Erythroblast (primary cell): Measurements from ENCODE around the gene CABP5.

Source experiments
- DNase-seq, 2 experiments: peaks; one replicate each; lab custom pipeline; 2025; lab: John Stamatoyannopoulos, UW
- GATA1 ChIP-seq: IDR thresholded peaks from 2 replicates; pipeline ENCODE4 v1.6.1; 2011; ENCODE audit warnings: low read depth, mild to moderate bottlenecking, control low read depth, low read length, moderate library complexity
- POLR2A ChIP-seq: IDR thresholded peaks from 2 replicates; pipeline ENCODE4 v1.6.1; 2011; ENCODE audit warnings: mild to moderate bottlenecking, low read length

Gene CABP5

DNA sequence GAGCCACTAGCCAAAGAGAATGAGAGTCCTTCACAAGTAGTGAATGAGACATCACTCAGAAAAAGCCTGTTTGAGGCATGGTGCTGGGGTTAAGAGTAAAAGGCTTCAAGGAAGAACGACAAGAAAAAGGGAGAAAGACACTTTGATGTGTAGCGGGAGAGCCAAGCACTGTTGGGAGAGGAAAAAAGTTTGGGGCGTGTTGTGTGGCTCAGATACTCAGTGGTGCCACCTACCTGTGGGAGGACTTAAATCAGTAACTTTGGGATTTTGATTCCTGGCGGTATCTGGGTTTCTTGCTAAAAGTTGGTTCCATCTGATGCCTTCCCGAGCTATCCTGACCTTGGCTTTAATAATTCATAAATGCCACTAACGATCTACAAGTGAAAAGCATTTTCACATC, 37.1 kb downstream of the CABP5 start:
- TF ChIP-seq GATA1 = no peak
- TF ChIP-seq POLR2A = no peak
- DNase-seq = peak; percentile 6 to 39

DNA sequence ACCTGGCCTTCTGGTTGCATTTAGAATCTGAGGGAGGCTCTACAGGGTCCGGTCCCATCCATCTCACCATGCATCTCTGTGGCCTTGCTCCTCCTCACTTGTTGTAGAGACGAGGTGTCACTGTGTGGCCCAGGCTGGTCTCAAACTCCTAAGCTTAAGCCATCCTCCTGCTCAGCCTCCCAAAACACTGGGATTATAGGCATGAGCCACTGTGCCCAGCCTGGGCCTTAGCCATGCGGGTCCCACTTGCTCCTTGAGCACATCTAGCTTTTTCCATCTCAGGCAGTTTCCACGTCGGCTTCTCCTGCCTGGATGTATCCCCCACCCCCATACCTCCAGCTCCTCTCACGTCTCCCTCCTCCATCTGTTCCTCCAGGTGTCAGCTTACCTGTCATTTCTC, 39.6 kb downstream of the CABP5 start:
- TF ChIP-seq GATA1 (no peak), POLR2A (no peak)
- no peak for DNase-seq

DNA sequence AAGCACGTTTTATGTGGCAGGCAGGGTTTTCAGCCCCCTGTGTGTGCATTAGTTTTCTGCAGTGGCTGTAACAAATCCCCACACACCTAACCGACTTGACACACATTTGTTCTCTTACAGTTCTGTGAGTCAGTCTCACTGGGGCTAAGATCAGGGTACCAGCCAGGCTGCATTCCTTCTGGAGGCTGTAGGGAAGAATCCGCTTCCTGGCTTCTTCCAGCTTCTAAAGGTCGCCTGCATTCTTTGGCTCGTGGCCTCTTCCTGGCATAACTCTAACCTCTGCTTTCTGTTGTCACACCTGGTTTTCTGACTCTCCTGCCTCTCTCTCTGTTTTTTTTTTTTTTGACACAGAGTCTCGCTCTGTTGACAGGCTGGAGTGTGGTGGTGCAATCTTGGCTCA, 43.0 kb downstream of the CABP5 start:
- DNase-seq = no peak
- TF ChIP-seq GATA1 = no peak
- TF ChIP-seq POLR2A = no peak

DNA sequence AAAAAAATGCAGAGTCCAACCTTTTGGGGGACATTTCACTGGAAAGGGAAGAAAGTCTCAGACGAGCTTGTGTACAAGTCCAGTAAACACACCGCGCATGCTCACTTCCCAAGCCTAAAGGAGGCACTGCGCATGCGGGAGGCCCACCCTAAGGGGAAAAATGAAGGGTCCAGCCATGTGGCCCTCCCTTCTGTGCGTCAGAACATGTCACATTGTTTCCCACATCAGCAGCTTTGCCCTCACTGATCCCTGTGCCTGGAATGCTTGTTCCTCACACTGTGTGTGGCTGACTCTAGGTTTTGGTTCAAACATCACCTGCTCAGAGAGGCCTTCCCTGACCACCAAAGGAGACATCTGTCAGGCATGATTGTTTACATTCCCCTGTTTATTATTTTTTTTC, 45.1 kb downstream of the CABP5 start:
- no peak for DNase-seq
- no peak for TF ChIP-seq GATA1
- no peak for TF ChIP-seq POLR2A

DNA sequence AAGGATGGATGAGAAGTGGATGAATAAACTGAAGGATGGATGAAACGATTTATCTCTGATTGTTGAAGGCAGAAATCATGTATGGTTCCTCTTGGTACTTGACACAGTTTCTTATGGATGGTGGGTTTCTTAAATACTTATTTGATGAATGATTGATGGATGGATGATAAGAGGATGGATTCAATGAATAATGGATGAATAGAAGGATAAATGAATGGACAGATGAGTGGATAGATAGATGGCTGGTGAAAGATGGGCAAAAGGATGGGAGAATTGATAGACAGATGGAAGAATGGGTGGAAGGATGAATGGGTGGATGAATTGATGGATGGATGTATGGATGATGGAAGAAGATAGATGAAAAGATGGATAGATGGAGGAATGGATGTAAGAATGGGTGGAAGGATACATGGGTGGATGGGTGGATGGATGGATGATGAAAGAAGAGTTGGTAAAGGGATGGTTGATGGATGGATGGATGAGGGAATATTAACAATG, 47.6 kb downstream of the CABP5 start:
- no peak for TF ChIP-seq POLR2A
- no peak for TF ChIP-seq GATA1
- no peak for DNase-seq

DNA sequence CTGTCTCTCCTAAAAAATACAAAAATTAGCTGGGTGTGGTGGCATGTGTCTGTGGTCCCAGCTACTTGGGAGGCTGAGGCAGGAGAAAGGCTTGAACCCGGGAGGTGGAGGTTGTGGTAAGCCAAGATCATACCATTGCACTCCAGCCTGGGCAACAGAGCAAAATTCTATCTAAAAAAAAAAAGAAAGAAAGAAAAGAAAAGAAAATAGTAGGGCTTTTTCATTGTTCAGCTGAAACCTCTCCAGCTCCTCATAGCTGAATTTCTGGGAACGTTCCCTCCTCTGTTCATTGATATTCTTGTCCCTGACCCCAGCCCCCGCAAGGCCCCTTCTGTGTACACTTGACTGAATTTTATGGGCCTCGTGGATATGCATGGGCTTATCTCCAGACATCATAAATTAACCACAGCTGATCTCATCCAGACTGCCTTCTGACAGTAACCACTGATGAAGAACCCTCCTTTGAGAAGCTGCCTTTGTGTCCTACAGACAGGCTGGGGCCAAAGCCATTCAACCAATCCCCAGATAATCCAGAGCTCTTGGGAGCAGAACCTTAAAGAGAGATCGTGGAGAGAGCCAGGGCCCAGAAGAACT, 49.6 kb downstream of the CABP5 start, which contains the start of gene ELSPBP1:
TSS of gene ELSPBP1 (plus strand) at position 424 of the 594 bp plus-strand sequence. CDS start 14,036 bp downstream, outside the sequence.
- no peak for DNase-seq
- TF ChIP-seq POLR2A = no peak

DNA sequence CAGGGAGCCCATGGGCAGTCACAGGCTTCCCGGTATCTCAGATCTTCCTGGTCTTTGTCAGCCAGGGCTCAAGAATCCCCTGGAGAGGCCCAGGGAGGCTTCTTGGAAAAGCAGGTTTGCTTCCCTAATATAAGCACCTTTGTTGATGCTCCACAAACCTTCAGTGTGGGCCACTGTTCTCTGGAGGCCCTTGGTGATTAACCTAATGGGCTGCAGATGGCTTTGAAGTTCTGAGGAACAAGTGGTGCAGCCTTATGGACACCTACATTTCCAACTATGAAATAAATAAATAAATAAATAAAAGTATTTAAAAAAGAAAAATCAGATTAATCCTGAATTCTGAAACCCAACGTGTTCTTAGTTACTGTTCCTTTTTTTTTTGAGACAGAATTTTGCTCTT, 51.8 kb downstream of the CABP5 start, which contains the start of gene BSPH1:
TSS of gene BSPH1 (minus strand) at position 101 of the 400 bp plus-strand sequence. CDS start at position 12, 89 bp downstream.
- TF ChIP-seq POLR2A = no peak
- no peak for TF ChIP-seq GATA1
- no peak for DNase-seq

DNA sequence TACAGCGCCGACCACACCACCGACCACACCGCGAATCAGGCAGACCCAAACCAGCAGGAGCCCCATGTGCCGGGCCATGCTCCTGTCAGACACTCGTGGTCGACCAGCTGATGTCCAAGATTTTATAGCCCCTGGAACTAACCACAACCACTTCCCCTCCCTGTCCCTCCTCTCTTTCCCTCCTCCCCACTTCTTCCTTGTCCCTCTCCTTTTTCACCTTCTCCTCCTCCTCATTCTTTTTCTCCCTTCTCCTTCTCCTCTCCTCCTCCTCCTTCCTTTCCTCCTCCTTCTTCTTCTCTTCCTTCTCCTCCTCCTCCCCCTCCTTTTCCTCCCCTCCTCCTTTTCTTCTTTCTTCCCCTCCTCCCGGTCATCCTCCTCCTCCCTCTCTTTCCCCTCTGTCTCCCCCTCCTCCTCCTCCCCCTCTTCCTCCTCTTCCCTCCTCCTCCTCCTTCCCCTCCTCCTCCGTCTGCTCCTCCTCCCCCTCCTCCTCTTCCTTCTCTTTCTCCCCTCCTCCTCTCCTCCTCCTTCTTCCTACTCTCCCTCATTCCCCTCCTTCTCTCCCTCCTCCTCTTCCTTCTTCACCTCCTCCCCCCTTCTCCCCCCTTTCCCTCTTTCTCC, 52.6 kb downstream of the CABP5 start:
- TF ChIP-seq GATA1 (no peak), POLR2A (no peak)
- no peak for DNase-seq
